DMS53 (cell line): ENCODE data around the gene PLEKHG5.

Experiments used
- DNase-seq: peaks from one replicate; lab custom pipeline; 2025; lab: John Stamatoyannopoulos, UW

PLEKHG5 gene

DNA sequence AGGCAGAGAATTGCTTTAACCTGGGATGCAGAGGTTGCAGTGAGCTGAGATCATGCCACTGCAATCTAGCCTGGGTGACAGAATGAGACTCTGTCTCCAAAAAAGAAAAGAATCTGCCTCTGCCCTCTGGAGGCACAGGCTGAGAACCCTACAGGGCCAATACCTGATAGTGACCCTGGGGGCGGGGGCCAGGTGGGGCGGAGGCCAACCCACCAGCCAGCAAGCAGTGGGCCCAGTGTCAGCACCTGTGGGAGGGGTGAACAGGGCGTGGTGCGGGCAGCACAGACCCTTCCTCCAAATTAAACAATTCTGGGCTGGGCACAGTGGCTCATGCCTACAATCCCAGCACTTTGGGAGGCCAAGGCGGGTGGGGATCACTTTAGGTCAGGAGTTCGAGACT lies 19.0 kb upstream of the PLEKHG5 start:
- no peak for DNase-seq

DNA sequence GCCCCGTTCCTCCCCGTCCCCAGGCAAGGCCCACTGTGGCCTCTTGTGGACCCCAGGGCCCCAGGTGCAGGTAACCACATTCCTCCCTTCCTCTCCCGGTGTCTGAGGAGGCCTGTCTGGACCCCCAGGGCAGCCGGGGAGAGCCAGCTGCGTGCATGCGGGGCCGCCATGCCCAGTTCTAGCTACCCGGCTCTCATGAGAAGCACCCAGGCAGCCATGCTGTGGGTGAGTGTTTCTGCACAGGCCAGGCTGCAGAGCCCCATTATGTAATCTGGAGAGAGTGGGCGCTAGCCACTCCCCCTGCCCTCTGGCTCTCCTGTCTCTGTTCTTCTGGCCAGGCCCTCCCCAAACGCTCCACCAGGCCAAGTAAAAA lies 18.4 kb upstream of the PLEKHG5 start:
- DNase-seq, result no peak

GRCh38 chr1:6509220-6509918 lies 17.9 kb upstream of the PLEKHG5 start:
- no peak for DNase-seq

DNA sequence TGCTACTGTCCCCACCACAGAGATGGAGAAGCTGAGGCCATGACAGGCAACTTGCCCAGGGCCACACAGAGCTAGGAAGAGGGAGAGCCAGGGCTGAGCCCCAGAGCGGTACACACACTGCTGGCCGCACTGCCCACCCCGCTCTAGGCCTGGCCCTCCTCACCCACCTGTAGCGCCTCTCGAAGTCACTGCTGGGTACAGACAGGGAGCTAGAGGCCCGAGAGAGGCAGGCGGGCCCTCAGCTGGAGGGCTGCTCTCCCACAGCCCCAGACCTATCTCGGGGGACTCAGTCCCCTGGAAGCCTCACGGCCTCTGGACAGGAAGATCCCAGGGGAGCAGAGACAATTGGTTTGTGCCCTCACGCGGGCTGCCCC lies 17.3 kb upstream of the PLEKHG5 start:
- no peak for DNase-seq

DNA sequence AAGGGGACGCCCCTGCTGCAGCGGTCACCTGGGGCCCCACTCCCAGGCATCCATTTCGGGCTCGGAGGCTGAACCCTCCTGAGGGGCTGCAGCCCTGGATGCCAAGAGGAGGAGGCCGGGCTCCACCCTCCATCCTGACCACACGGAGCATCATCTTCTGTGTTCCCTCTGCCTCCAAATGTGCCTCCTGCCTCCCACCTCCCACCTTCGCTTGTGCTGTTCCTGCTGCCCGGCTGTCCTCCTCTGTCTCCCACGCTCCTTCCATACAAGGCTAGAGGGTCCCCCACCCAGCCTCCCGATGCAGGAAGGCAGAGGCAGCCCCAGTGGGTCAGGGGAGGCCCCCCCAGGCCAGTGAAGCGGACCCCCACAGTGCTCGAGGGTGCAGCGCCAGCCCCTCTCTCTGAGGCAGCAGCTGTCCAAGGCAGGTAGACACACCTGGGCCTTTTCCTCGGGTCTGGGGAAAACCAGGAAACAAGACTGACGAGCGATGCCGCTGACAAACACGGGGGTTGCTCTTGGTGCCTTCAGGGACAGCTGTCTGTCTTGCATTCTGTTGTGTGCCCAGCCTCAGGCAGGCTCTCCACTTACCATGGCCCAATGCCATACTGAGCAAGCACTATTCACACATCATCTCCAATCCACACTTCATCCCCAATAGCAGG lies 16.8 kb upstream of the PLEKHG5 start:
- peak; percentile 41 for DNase-seq

DNA sequence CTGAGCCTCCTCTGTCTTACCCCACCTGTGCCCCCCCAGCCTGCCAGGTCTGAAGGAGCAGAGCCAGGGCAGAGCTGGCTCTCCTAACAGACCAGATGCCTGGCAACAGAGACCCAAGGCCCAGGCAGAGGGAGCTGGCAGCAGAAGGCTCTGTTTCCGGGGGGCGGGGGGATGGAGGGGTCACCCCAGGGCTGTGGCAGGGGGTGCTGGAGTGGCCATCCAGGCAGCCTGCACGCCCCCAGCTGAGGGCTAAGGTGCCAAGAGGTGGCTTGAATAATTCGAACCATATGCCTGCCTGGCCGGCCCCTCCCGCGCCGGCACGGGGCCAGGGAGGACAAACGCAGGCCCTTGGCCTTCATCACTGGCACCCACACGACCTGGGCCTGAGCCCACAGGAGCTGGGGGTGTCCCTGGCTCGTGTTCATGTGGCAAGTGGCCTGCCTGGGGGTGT lies 16.0 kb upstream of the PLEKHG5 start:
- DNase-seq, result no peak

DNA sequence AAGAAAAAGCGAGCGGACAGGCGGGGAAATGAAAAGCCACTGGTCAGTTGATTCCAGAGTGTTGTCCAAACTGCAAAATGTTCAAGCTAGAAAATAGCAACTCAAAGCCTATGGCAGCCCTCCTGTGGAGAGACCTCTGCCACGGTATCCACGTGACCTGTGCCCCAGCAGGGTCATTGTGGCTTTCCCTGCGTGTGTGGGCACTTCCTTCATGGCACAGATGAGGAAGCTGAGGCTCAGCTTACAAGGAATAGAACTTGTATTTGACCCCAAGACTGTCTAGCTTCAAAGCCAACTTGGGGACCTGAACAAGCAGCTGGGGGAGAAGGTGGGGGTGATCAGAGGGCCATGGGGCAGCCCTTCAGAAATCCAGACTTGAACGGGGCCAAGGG lies 15.6 kb upstream of the PLEKHG5 start:
- DNase-seq, result no peak

GRCh38 chr1:6506210-6507036 lies 15.0 kb upstream of the PLEKHG5 start:
- no peak for DNase-seq

- DNase-seq, result no peak
Measured at GRCh38 chr1:6505367-6506209, 14.1 kb upstream of the PLEKHG5 start.

GRCh38 chr1:6504887-6505286 lies 13.4 kb upstream of the PLEKHG5 start:
- DNase-seq, result no peak

GRCh38 chr1:6503884-6504602 lies 12.6 kb upstream of the PLEKHG5 start:
- DNase-seq, result no peak

DNA sequence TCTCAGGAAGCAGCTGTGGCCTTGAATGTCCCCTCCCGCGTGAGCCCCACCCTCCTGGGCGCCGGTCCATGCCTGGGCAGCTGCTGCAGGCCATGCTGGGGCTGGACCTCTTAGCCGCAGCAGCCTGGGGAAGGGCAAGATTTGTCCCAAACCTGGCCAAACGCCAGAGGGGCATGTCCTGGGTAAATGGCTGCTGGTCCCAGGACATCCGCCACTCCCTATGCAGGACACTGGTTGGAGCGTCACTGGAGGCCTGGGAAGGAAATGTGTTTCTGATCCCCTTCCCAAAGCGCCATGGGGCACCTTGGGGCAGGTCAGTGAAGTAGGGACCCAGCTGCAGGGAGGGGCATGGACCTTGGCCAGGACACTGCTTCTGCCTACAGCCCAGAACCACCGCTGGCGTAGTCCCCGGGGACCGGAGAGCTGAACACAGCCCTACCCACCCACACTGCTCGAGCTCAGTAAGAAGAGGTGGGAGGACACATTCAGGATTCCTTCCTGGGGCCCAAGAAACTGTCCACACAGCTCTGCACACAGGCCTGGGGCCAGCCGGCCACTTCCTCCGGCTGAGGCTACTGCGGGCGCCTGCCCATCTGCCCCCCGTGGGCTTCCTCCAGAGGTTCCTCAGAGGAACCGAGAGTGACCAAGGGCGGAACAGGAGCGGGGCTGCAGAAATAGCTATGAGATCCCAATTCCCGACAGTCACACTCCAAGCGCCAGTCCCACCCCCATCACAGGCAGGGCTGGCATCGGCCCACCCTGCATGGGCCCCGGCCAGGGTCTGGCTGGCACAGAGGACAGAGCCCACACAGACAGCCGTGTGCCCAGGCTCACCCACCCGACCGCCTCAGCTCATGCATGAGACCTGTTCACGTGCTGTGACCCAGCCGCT lies 10.8 kb upstream of the PLEKHG5 start:
- no peak for DNase-seq

GRCh38 chr1:6501279-6501813 lies 9.9 kb upstream of the PLEKHG5 start:
- no peak for DNase-seq

- DNase-seq, result no peak
Measured at GRCh38 chr1:6500544-6501278, 9.2 kb upstream of the PLEKHG5 start.

GRCh38 chr1:6499296-6499695 lies 7.8 kb upstream of the PLEKHG5 start:
- DNase-seq, result no peak

- DNase-seq, result no peak
Measured at GRCh38 chr1:6498576-6499111, 7.2 kb upstream of the PLEKHG5 start.

DNA sequence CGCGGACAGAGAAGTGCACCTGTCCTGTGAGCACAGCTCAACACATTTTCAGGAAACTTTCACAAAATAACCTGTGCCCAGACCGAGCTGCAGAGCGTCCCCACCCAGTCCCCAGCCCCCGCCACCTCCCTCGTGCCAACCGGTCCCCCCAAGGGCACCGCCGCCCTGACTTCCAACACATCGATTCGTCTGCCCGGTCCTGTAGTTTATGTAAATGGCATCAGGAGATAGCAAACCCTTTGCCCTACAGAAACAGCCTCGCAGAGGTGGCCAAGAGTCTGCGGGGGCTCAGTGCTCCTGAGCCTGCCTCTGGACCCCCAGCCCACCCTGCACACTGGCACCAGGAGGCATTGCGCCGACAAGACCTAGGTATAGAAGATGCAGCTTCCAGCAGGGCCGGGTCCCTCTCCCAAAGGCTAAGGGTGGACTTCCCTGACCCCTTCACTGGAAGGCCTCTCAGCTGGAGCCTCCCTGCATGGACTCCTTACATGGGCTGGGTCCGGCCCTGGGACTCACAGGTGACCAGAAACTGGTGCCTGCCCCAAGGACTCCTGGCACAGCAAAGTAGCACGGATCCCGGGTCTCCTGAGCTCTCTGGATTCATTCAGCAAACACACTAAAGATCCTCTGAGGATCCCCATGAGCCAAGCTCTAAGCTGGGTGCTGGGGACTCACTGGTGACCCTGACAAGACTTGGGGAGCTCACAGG lies 6.6 kb upstream of the PLEKHG5 start:
- DNase-seq, result peak; percentile 58

- DNase-seq, result peak; percentile 88
Measured at GRCh38 chr1:6497215-6497866, 5.9 kb upstream of the PLEKHG5 start.
